ENCODE data around the gene GLYATL1. TPM values are rescaled to one million over a fixed set of nuclear protein-coding genes. Genes with fewer than 3 reads are reported as not detected.
A peak's percentile ranks its signal among the peaks of the same experiment; 100 is the strongest.

GLYATL1 gene
- total RNA-seq, 1 donor from 2014 or later, result not detected

DNA sequence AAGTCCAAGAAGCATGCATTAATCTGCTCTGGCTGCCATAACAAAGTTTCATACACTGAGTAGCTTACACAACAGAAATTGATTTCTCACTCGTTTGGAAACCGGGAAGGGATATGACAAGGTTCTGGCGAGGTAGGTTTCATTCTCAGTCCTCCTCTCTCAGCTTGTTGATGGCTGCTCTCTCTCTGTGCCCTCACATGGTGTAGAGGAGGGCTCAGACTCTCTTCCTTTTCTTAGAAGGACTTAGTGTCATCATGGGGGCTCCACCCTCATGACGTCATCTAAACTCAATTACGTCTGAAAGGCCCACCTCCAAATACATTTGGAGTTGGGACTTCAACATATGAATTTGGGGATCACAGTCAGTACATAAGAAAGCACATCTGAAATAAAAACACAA, 18.6 kb downstream of the GLYATL1 start:
- intact Hi-C loops (cut with DNase I), result no loop called here
- ATAC-seq, result no peak
- Histone ChIP-seq H3K4me3 (no peak overlapping the region), H3K27ac (no peak overlapping the region), H3K36me3 (no peaks in the 10 kb centered on the region), H3K9me3 (no peaks in the 10 kb centered on the region), H3K27me3 (no peaks in the 10 kb centered on the region), H3K4me1 (no peaks in the 10 kb centered on the region)
- TF ChIP-seq, protein P1, sequence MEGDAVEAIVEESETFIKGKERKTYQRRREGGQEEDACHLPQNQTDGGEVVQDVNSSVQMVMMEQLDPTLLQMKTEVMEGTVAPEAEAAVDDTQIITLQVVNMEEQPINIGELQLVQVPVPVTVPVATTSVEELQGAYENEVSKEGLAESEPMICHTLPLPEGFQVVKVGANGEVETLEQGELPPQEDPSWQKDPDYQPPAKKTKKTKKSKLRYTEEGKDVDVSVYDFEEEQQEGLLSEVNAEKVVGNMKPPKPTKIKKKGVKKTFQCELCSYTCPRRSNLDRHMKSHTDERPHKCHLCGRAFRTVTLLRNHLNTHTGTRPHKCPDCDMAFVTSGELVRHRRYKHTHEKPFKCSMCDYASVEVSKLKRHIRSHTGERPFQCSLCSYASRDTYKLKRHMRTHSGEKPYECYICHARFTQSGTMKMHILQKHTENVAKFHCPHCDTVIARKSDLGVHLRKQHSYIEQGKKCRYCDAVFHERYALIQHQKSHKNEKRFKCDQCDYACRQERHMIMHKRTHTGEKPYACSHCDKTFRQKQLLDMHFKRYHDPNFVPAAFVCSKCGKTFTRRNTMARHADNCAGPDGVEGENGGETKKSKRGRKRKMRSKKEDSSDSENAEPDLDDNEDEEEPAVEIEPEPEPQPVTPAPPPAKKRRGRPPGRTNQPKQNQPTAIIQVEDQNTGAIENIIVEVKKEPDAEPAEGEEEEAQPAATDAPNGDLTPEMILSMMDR (IDR thresholded peaks at IDR 0.05), result no peak
- no peak for DNase-seq

DNA sequence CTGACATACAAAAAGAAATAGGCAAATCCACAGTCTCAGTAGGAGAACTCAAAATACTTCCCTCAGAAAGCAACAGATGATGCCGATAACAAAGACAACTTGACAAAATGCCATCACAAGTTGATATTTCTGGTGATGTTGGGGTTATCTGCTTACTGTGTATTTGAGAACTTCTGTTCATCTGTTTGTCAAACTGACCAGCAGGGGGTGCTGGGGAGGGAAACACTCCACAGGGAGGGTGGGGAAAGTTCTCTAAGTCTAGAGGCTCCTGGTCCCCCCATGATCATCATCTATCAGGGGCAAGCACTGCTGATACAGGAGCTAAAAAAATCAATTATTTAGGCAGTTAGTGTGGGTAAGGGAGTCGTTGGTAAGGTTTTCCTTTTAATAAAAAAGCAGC, 19.2 kb downstream of the GLYATL1 start:
- Histone ChIP-seq H3K4me3 (no peak overlapping the region), H3K9me3 (no peaks in the 10 kb centered on the region), H3K36me3 (no peaks in the 10 kb centered on the region), H3K27ac (no peak overlapping the region), H3K27me3 (no peaks in the 10 kb centered on the region), H3K4me1 (no peaks in the 10 kb centered on the region)
- TF ChIP-seq, protein P1 (IDR thresholded peaks at IDR 0.05), result peak; percentile 52
- ATAC-seq (peak; percentile 74), DNase-seq (no peak)
- intact Hi-C loops (cut with DNase I), result no loop called here

DNA sequence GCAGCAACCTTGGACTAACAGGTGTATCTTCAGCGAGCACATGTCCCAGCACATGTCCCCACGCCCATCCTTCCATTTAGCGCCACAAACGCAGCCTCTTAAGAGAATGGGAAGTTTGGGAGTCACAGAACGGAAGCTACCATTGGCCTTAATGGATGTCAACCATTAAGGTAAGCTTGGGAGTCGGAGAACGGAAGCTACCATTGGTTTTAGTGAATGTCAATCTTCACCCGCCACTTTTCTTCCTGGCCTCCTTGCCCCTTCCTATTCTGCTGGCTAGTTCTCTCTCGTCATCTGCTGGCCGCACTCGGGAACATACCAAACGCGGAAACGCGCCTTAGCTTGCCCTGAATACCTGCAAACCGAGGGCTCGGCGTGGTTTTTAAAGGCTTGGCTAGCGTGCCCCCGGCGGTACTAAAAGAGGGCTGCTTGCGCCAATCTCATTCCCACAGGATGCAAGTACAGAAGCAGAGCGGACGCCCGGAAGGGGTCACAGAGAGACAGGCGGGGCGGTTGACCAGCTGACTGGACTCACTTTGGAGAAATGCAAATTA, 24.3 kb downstream of the GLYATL1 start:
- no peak overlapping the region for H3K4me3 ChIP-seq
- no peaks in the 10 kb centered on the region for H3K27me3 ChIP-seq
- H3K36me3 ChIP-seq, result no peaks in the 10 kb centered on the region
- H3K4me1 ChIP-seq, result no peaks in the 10 kb centered on the region
- DNase-seq (no peak), ATAC-seq (peak; percentile 59)
- H3K9me3 ChIP-seq, result no peaks in the 10 kb centered on the region
- H3K27ac ChIP-seq, result no peak overlapping the region
- TF ChIP-seq, protein P1 (IDR thresholded peaks at IDR 0.05), result no peak
- intact Hi-C loops (cut with DNase I), result no loop called here

DNA sequence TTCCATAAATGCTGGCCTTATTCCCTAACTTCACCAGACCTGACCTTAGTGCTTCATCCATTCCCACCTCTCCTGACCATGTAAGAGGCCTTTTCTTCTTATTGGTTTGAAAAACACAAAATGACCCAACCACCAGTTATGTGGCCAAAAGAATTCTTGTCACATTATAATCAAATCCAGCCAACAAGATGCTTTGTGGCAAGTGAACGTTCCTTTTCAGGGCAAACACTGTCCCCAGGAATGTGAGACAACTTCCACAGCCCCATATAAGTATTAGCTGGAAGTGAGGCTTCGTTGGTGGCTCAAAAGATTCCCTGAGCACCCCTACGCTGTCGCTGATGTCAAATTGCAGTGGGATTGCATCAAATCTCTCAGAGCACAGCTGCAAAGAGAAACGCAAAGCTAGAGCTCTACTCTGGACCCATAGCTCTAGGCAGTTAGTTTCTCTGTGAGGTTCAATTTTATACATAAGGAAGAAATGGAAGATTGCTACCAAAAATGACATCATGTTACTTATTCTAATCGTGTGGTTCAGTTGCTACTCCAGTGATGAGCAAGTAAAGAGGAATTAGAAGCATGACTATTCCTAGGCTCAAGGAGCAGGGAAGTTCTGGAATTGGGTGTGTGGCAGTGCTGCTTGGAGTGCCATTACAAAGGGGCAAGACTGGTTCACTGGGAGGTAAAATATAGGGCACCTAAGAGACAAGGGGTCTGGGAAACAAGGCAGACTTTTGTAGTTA, 26.1 kb downstream of the GLYATL1 start:
- no peak for ATAC-seq
- Histone ChIP-seq H3K4me1 (no peaks in the 10 kb centered on the region), H3K27me3 (no peaks in the 10 kb centered on the region), H3K36me3 (no peaks in the 10 kb centered on the region), H3K9me3 (no peaks in the 10 kb centered on the region), H3K27ac (no peak overlapping the region), H3K4me3 (no peak overlapping the region)
- TF ChIP-seq, protein P1 (IDR thresholded peaks at IDR 0.05), result no peak
- intact Hi-C loops (cut with DNase I), result no loop called here
- no peak for DNase-seq

DNA sequence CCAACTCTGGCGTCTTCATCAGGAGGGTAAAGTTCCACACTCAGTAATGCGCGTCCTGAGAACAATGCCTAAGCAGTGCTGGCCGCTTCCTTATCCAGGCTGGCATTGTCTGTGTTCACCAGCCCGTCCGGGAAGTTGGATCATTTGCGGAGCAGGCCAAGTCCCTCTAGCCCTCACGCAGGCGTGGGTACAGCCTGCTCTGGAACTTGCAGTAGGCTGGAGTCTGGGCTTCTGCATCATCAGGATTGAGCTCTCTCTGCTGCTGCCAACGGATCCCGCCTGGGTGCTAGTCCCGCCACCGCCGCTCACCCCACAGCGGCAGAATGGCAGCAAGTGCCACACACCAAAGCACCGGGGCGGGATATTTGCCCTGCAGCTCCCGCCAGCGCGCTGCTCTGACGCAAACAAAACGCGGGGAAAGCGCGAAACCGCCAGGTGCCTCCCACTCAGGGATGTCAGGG, 29.0 kb downstream of the GLYATL1 start:
- TF ChIP-seq, protein P1 (IDR thresholded peaks at IDR 0.05), result no peak
- DNase-seq (no peak), ATAC-seq (no peak)
- no peaks in the 10 kb centered on the region for H3K9me3 ChIP-seq
- H3K27ac ChIP-seq, result no peak overlapping the region
- H3K36me3 ChIP-seq, result no peaks in the 10 kb centered on the region
- no peaks in the 10 kb centered on the region for H3K4me1 ChIP-seq
- H3K27me3 ChIP-seq, result no peaks in the 10 kb centered on the region
- intact Hi-C loops (cut with DNase I), result no loop called here
- no peak overlapping the region for H3K4me3 ChIP-seq
